Measurements from ENCODE around the gene ACER3.

Gene ACER3

GRCh38 chr11:76888989-76889388, 28.3 kb downstream of the ACER3 start:
- ChIA-PET CTCF (interaction anchor here (0.9 to 1.7 kb wide), 5 partner anchors 8 to 167 kb away, joined by 3 to 6 read pairs (median 3); no protein-coding TSS in a partner anchor), POLR2A (no interaction called here)
- Histone ChIP-seq H3K27me3 (replicated peaks in 2 of 5; ENCODE audit: control insufficient read depth in 4 of 5, insufficient read depth in 5 of 5, low read length in 4 of 5) (no peaks in the 10 kb centered on the region), H3K27ac (ENCODE audit: insufficient read depth in 1 of 2, low read depth in 1 of 2, low read length in 2 of 2, poor library complexity in 1 of 2, severe bottlenecking in 2 of 2) (no peak overlapping the region), H3K4me1 (ENCODE audit: control extremely low read depth in 1 of 4, control insufficient read depth in 4 of 4, insufficient read depth in 4 of 4, low read length in 3 of 4) (peaks cover 0 to 12% (median 3%) of the 10 kb centered on the region in 4 experiments), H3K4me3 (ENCODE audit: control insufficient read depth in 1 of 7, extremely low read depth in 1 of 7, insufficient read depth in 4 of 7, low read depth in 2 of 7, low read length in 6 of 7) (no peak overlapping the region), H3K9me3 (ENCODE audit: control extremely low read depth in 1 of 5, control insufficient read depth in 4 of 5, insufficient read depth in 2 of 5, low read depth in 1 of 5, low read length in 4 of 5) (no peaks in the 10 kb centered on the region), H3K36me3 (ENCODE audit: control insufficient read depth in 4 of 4, insufficient read depth in 4 of 4, low read length in 3 of 4) (no peaks in the 10 kb centered on the region)
- no CpG with 5 or more reads among the region's 1 CpG for WGBS (ENCODE audit: insufficient coverage)
- no peak for DNase-seq

GRCh38 chr11:76889411-76889975, 28.8 kb downstream of the ACER3 start:
- WGBS (ENCODE audit: insufficient coverage): no CpG with 5 or more reads among the region's 1 CpG
- no peak for DNase-seq
- H3K27ac ChIP-seq (ENCODE audit: insufficient read depth in 1 of 2, low read depth in 1 of 2, low read length in 2 of 2, poor library complexity in 1 of 2, severe bottlenecking in 2 of 2): no peak overlapping the region
- no peaks in the 10 kb centered on the region for H3K9me3 ChIP-seq (ENCODE audit: control extremely low read depth in 1 of 5, control insufficient read depth in 4 of 5, insufficient read depth in 2 of 5, low read depth in 1 of 5, low read length in 4 of 5)
- no peaks in the 10 kb centered on the region for H3K36me3 ChIP-seq (ENCODE audit: control insufficient read depth in 4 of 4, insufficient read depth in 4 of 4, low read length in 3 of 4)
- peaks cover 0 to 7% (median 3%) of the 10 kb centered on the region in 4 experiments for H3K4me1 ChIP-seq (ENCODE audit: control extremely low read depth in 1 of 4, control insufficient read depth in 4 of 4, insufficient read depth in 4 of 4, low read length in 3 of 4)
- H3K4me3 ChIP-seq (ENCODE audit: control insufficient read depth in 1 of 7, extremely low read depth in 1 of 7, insufficient read depth in 4 of 7, low read depth in 2 of 7, low read length in 6 of 7): no peak overlapping the region
- no peaks in the 10 kb centered on the region for H3K27me3 ChIP-seq (replicated peaks in 2 of 5; ENCODE audit: control insufficient read depth in 4 of 5, insufficient read depth in 5 of 5, low read length in 4 of 5)
- ChIA-PET CTCF (interaction anchor here (0.9 to 1.7 kb wide), 3 partner anchors 12 to 168 kb away, joined by 3 to 6 read pairs (median 4); no protein-coding TSS in a partner anchor), POLR2A (no interaction called here)

DNA sequence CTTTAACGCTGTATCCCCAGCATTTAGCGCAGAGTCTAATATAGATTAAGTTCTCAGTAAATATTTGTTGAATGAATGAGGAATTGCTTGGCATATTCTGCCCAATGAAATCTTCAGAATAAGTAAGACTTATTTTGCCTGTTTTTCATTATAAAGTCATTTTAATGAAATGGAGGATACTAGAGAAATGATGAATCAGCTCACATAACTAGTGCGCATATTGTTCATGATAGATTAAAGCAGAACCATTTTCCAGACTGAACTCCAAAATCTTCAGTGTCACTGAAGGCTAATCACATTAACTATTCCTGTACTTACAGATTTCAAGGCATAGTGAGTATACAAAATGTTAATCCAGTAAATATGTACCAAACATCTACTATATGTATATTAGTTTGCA, 29.6 kb downstream of the ACER3 start:
- H3K4me1 ChIP-seq (ENCODE audit: control extremely low read depth in 1 of 4, control insufficient read depth in 4 of 4, insufficient read depth in 4 of 4, low read length in 3 of 4): peaks cover 0 to 4% (median 2%) of the 10 kb centered on the region in 4 experiments
- no peak overlapping the region for H3K27ac ChIP-seq (ENCODE audit: insufficient read depth in 1 of 2, low read depth in 1 of 2, low read length in 2 of 2, poor library complexity in 1 of 2, severe bottlenecking in 2 of 2)
- WGBS (ENCODE audit: insufficient coverage): no CpG with 5 or more reads among the region's 3 CpGs
- H3K27me3 ChIP-seq (replicated peaks in 2 of 5; ENCODE audit: control insufficient read depth in 4 of 5, insufficient read depth in 5 of 5, low read length in 4 of 5): no peaks in the 10 kb centered on the region
- POLR2A ChIA-PET: no interaction called here
- H3K4me3 ChIP-seq (ENCODE audit: control insufficient read depth in 1 of 7, extremely low read depth in 1 of 7, insufficient read depth in 4 of 7, low read depth in 2 of 7, low read length in 6 of 7): no peak overlapping the region
- no peaks in the 10 kb centered on the region for H3K9me3 ChIP-seq (ENCODE audit: control extremely low read depth in 1 of 5, control insufficient read depth in 4 of 5, insufficient read depth in 2 of 5, low read depth in 1 of 5, low read length in 4 of 5)
- DNase-seq: no peak
- no peaks in the 10 kb centered on the region for H3K36me3 ChIP-seq (ENCODE audit: control insufficient read depth in 4 of 4, insufficient read depth in 4 of 4, low read length in 3 of 4)
- CTCF ChIA-PET: no interaction called here

DNA sequence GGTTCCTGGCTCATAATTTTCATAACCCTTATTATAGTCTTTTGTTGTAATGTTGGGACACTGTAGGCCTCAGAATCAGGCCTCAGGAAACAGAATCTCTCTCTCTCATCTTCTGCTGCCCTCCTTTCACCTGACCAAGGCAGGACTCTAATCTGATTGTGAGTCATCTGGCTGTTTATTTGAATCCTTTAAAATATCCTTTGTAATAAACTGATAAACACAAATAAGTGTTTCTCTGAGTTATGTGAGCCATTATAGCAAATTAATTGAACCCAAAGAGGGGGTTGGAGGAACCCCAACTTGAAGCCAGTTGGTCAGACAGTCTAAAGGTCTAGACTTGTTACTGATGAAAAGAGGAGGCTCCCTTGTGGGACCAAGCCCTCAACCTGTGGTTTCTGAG, 30.6 kb downstream of the ACER3 start:
- CTCF ChIA-PET: no interaction called here
- H3K27ac ChIP-seq (ENCODE audit: insufficient read depth in 1 of 2, low read depth in 1 of 2, low read length in 2 of 2, poor library complexity in 1 of 2, severe bottlenecking in 2 of 2): no peak overlapping the region
- H3K27me3 ChIP-seq (replicated peaks in 2 of 5; ENCODE audit: control insufficient read depth in 4 of 5, insufficient read depth in 5 of 5, low read length in 4 of 5): no peaks in the 10 kb centered on the region
- no peak overlapping the region for H3K4me3 ChIP-seq (ENCODE audit: control insufficient read depth in 1 of 7, extremely low read depth in 1 of 7, insufficient read depth in 4 of 7, low read depth in 2 of 7, low read length in 6 of 7)
- no peaks in the 10 kb centered on the region for H3K9me3 ChIP-seq (ENCODE audit: control extremely low read depth in 1 of 5, control insufficient read depth in 4 of 5, insufficient read depth in 2 of 5, low read depth in 1 of 5, low read length in 4 of 5)
- DNase-seq: no peak
- H3K36me3 ChIP-seq (ENCODE audit: control insufficient read depth in 4 of 4, insufficient read depth in 4 of 4, low read length in 3 of 4): no peaks in the 10 kb centered on the region
- POLR2A ChIA-PET: no interaction called here
- no peaks in the 10 kb centered on the region for H3K4me1 ChIP-seq (ENCODE audit: control extremely low read depth in 1 of 4, control insufficient read depth in 4 of 4, insufficient read depth in 4 of 4, low read length in 3 of 4)

GRCh38 chr11:76891793-76892192, 31.1 kb downstream of the ACER3 start:
- no peak overlapping the region for H3K27ac ChIP-seq (ENCODE audit: insufficient read depth in 1 of 2, low read depth in 1 of 2, low read length in 2 of 2, poor library complexity in 1 of 2, severe bottlenecking in 2 of 2)
- POLR2A ChIA-PET: no interaction called here
- WGBS (ENCODE audit: insufficient coverage): no CpG with 5 or more reads among the region's 2 CpGs

GRCh38 chr11:76892306-76892705, 31.6 kb downstream of the ACER3 start:
- Histone ChIP-seq H3K4me1 (ENCODE audit: control extremely low read depth in 1 of 4, control insufficient read depth in 4 of 4, insufficient read depth in 4 of 4, low read length in 3 of 4) (no peaks in the 10 kb centered on the region), H3K9me3 (ENCODE audit: control extremely low read depth in 1 of 5, control insufficient read depth in 4 of 5, insufficient read depth in 2 of 5, low read depth in 1 of 5, low read length in 4 of 5) (no peaks in the 10 kb centered on the region), H3K36me3 (ENCODE audit: control insufficient read depth in 4 of 4, insufficient read depth in 4 of 4, low read length in 3 of 4) (no peaks in the 10 kb centered on the region), H3K4me3 (ENCODE audit: control insufficient read depth in 1 of 7, extremely low read depth in 1 of 7, insufficient read depth in 4 of 7, low read depth in 2 of 7, low read length in 6 of 7) (no peak overlapping the region), H3K27me3 (replicated peaks in 2 of 5; ENCODE audit: control insufficient read depth in 4 of 5, insufficient read depth in 5 of 5, low read length in 4 of 5) (no peaks in the 10 kb centered on the region), H3K27ac (ENCODE audit: insufficient read depth in 1 of 2, low read depth in 1 of 2, low read length in 2 of 2, poor library complexity in 1 of 2, severe bottlenecking in 2 of 2) (no peak overlapping the region)
- no peak for DNase-seq
- ChIA-PET CTCF (interaction anchor here (1.2 to 1.4 kb wide), 3 partner anchors 11 to 85 kb away, joined by 3 to 5 read pairs (median 4); no protein-coding TSS in a partner anchor), POLR2A (no interaction called here)
- 100% methylated on average over 1 of the region's 1 CpG for WGBS (ENCODE audit: insufficient coverage)

More at GRCh38 chr11:76891793-76892192, 31.1 kb downstream of the ACER3 start:
- Histone ChIP-seq H3K9me3 (ENCODE audit: control extremely low read depth in 1 of 5, control insufficient read depth in 4 of 5, insufficient read depth in 2 of 5, low read depth in 1 of 5, low read length in 4 of 5) (no peaks in the 10 kb centered on the region), H3K36me3 (ENCODE audit: control insufficient read depth in 4 of 4, insufficient read depth in 4 of 4, low read length in 3 of 4) (no peaks in the 10 kb centered on the region), H3K4me3 (ENCODE audit: control insufficient read depth in 1 of 7, extremely low read depth in 1 of 7, insufficient read depth in 4 of 7, low read depth in 2 of 7, low read length in 6 of 7) (no peak overlapping the region), H3K4me1 (ENCODE audit: control extremely low read depth in 1 of 4, control insufficient read depth in 4 of 4, insufficient read depth in 4 of 4, low read length in 3 of 4) (no peaks in the 10 kb centered on the region), H3K27me3 (replicated peaks in 2 of 5; ENCODE audit: control insufficient read depth in 4 of 5, insufficient read depth in 5 of 5, low read length in 4 of 5) (no peaks in the 10 kb centered on the region)
- CTCF ChIA-PET: interaction anchor here (1.4 kb wide), 1 partner anchor 10 kb away, joined by 5 read pairs; no protein-coding TSS in a partner anchor
- DNase-seq: no peak

DNA sequence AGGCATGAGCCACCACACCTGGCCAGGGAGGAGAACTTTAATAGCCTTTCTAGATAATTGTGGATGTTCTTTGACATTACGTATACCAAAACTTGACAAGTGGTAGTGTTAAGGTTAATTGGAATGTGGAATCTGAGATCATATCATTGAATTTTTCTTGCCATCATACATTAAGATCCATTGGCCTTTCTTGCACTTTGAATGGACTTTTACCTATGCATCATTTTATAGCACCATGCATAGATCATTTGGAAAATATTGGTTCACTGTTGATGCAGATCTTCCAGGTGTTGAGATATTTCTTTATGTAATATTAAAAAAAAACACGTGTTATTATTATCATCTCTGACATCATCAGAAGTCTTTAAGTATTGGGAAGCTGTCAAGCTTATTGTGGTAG, 36.5 kb downstream of the ACER3 start:
- ChIA-PET CTCF (interaction anchor here (1.0 kb wide), 1 partner anchor 9 kb away, joined by 3 read pairs; no protein-coding TSS in a partner anchor), POLR2A (interaction anchor here (0.6 kb wide), 1 partner anchor 49 kb away, joined by 4 read pairs; no protein-coding TSS in a partner anchor)
- no peaks in the 10 kb centered on the region for H3K9me3 ChIP-seq (ENCODE audit: control extremely low read depth in 1 of 5, control insufficient read depth in 4 of 5, insufficient read depth in 2 of 5, low read depth in 1 of 5, low read length in 4 of 5)
- no peaks in the 10 kb centered on the region for H3K36me3 ChIP-seq (ENCODE audit: control insufficient read depth in 4 of 4, insufficient read depth in 4 of 4, low read length in 3 of 4)
- no peak overlapping the region for H3K4me3 ChIP-seq (ENCODE audit: control insufficient read depth in 1 of 7, extremely low read depth in 1 of 7, insufficient read depth in 4 of 7, low read depth in 2 of 7, low read length in 6 of 7)
- DNase-seq: no peak
- H3K27me3 ChIP-seq (replicated peaks in 2 of 5; ENCODE audit: control insufficient read depth in 4 of 5, insufficient read depth in 5 of 5, low read length in 4 of 5): no peaks in the 10 kb centered on the region
- no peak overlapping the region for H3K27ac ChIP-seq (ENCODE audit: insufficient read depth in 1 of 2, low read depth in 1 of 2, low read length in 2 of 2, poor library complexity in 1 of 2, severe bottlenecking in 2 of 2)
- WGBS (ENCODE audit: insufficient coverage): no CpG with 5 or more reads among the region's 2 CpGs
- no peaks in the 10 kb centered on the region for H3K4me1 ChIP-seq (ENCODE audit: control extremely low read depth in 1 of 4, control insufficient read depth in 4 of 4, insufficient read depth in 4 of 4, low read length in 3 of 4)
